Activated naive CD8-positive, alpha-beta T cell treated with anti-CD3 and anti-CD28 coated beads for 36 hours (primary cell): ENCODE results near the gene SPACDR. TPM values are rescaled to one million over a fixed set of nuclear protein-coding genes. Genes with fewer than 3 reads are reported as not detected.

Source experiments
- DNase-seq: peaks from one replicate; pipeline ENCODE4 v3.0.0; 2021
- H3K27ac Mint-ChIP-seq: one replicate; pipeline ENCODE4 v1.8.0; 2022; ENCODE audit warnings: mild to moderate bottlenecking, moderate library complexity, mixed read lengths
- H3K27me3 Mint-ChIP-seq: one replicate; pipeline ENCODE4 v1.8.0; 2022; ENCODE audit warnings: mild to moderate bottlenecking, mixed read lengths
- H3K36me3 Mint-ChIP-seq: one replicate; pipeline ENCODE4 v1.8.0; 2021; ENCODE audit warnings: mild to moderate bottlenecking, mixed read lengths
- H3K4me1 Mint-ChIP-seq: one replicate; pipeline ENCODE4 v1.8.0; 2021; ENCODE audit warnings: mixed read lengths
- H3K4me3 Mint-ChIP-seq: one replicate; pipeline ENCODE4 v1.8.0; 2022; ENCODE audit warnings: mild to moderate bottlenecking, moderate library complexity, mixed read lengths
- H3K9me3 Mint-ChIP-seq: one replicate; pipeline ENCODE4 v1.8.0; 2022; ENCODE audit warnings: mixed read lengths
- total RNA-seq, 2 experiments: library from RNA; stranded (reverse); gene quantifications; one replicate each; pipeline ENCODE4 v1.2.3, GENCODE V29; 2021

SPACDR gene
- total RNA-seq, 2 experiments from 2014 or later: 1.0 to 1.5 TPM

DNA sequence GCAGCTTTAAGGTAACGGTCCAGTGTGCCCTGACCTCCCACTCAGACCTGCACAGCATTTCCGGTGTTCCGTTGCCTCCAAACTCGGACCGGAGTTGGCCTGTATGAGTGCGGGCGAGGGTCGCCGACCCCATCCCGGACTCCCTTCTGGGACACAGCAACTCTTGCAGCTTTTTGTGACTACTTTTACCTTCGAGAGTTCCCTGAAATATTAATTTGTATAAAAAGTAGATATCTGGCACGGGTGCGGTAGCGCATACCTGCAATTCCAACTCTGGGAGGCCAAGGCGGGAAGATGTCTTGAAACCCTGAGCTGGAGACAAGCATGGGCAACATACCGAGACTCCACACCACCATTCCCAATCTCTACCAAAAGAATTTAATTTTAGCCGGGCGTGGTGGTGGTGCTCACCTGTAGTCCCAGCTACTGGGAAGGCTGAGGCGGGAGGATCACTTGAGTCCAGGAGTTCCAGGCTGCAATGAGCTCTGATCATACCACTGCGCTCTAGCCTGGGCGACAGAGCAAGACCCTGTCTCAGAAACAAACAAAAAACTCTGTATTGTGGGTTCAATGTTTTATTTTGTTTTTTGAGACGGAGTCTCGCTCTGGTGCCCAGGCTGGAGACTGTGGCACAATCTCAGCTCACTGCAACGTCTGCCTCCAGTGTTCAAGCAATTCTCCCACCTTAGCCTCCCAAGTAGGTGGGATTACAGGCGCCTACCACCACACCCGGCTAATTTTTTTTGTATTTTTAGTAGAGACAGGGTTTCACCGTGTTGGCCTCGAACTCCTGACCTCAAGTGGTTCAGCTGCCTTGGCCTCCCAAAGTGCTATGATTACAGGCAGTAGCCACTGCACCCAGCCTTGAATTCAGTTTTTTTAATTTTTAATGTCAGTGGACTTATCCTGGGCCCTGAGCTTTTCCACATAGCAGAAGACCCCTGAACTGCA lies 26.6 kb downstream of the SPACDR start:
- Mint-ChIP-seq H3K4me1 (peaks cover 30% of the 10 kb centered on the region), H3K27ac (no peak overlapping the region), H3K36me3 (peaks cover 32% of the 10 kb centered on the region), H3K9me3 (no peaks in the 10 kb centered on the region), H3K4me3 (peak overlapping the region; percentile 7), H3K27me3 (no peaks in the 10 kb centered on the region)
- DNase-seq: no peak

DNA sequence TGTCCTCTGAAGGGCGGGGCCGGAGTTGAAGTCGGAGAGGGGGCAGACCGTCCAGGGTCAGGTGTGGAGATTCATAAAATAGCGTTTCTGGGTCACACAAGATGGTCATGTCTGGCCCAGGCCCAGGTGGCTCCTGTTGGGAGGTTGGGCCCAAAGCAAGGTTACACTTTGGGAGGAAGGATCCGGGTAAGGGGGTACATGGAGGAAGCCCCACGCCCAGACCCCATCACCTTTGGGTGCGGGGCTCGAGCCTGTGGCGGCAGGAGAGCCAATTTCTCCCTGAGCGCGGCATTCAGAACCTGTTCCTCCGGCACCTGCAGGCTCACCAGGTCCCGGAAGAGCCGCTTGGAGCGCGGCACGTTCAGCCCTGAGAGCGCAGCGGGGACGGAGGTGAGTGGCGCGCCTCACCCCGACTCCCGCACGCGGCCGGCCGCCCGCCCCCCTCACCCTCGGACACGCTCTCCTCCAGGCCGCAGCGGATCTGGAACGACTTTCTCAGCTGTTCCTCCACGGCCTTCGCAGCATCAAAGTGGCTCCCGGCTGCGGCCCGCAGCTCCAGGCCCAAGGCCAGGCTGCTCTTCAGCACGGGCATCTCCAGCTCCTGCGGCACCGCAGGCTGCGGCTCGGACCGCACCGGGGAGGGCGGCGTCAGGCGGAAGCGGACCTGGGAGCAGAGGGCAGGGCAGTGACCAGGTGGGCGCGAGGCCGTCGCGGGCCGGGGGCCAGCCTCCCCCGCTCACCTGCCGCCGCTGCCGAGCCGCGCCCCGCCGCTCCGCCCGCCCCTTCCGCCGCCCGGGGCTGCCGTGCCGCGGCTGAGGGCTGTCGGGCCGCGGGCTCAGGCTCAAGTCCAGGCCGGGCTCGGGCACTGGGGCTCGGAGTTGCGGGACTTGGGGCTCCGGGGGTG lies 28.4 kb downstream of the SPACDR start:
- no peaks in the 10 kb centered on the region for H3K27me3 Mint-ChIP-seq
- H3K4me3 Mint-ChIP-seq: peak overlapping the region; percentile 90
- H3K4me1 Mint-ChIP-seq: peaks cover 43% of the 10 kb centered on the region
- no peaks in the 10 kb centered on the region for H3K9me3 Mint-ChIP-seq
- peak; percentile 55 for DNase-seq
- H3K36me3 Mint-ChIP-seq: peaks cover 45% of the 10 kb centered on the region
- H3K27ac Mint-ChIP-seq: peak overlapping the region; percentile 97

DNA sequence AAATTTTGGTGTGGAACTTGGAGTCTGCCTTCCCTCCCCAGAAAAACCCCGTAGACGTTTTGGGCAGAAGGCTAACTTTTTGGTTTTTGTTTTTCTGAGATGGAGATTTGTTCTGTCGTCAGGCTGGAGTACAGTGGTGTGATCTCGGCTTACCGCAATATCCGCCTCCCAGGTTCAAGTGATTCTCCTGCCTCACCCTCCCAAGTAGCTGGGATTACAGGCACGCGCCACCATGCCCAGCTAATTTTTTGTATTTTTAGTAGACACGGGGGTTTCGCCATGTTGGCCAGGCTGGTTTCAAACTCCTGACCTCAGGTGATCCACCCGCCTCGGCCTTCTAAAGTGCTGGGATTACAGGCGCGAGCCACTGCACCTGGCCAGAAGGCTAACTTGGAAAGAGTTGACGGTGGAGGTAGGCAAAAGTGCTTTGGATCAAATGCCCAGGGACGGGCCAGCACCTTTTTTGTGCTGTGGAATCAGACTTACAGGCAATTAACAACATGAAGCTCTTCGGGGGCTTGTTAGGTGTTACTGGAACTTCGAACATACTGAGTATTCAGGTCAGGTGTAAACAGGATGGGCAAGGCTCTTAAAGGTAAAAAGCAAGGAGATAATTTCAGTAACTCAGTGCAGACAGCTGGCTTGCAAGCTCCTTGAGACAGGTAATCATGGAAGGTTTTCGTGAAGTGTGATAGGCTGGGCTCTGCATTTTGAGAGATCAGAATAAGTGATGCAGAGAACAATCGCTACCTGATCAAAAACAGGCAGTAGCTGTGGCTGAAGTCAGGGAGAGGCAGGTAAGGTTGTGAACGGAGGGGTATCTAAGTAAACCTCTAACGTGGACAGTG lies 29.5 kb downstream of the SPACDR start:
- H3K36me3 Mint-ChIP-seq: peaks cover 52% of the 10 kb centered on the region
- H3K4me1 Mint-ChIP-seq: peaks cover 48% of the 10 kb centered on the region
- H3K27me3 Mint-ChIP-seq: peaks cover 3% of the 10 kb centered on the region
- H3K9me3 Mint-ChIP-seq: no peaks in the 10 kb centered on the region
- peak overlapping the region; percentile 87 for H3K27ac Mint-ChIP-seq
- H3K4me3 Mint-ChIP-seq: peak overlapping the region; percentile 84
- no peak for DNase-seq

DNA sequence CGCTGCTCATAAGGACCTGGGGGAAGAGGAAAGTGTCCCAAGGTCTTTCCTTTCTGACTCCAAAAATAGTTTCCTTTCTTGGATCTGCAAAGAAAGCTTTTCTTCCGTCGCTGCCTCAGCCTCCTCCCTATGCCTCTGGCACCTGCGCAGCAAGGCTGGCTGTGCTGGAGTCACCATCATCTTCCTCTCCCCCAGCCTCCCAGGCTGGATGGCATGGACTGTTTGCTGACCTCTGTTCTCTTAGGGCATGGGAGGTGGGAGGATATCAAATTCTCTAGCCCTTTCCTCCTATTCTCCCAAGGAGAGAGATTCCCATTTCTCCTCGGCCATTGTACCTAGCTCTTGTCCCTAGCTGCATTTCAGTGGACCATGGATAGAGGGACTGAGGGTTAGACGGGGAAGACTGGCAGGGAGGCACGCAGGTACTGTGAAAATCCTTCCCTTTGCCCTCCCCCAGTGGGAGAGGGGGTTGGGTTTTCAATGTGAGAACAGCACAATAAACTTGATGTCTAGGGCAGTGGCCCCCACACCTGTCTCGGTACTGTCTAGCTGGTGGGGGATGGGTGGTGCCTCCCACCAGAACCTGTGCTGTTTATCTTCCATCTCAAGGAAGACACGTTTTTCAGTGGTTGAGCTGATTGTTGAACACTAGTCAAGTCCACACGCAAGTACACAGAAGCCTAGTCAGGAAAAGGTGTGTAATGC lies 30.3 kb downstream of the SPACDR start:
- peak overlapping the region; percentile 84 for H3K4me3 Mint-ChIP-seq
- peak overlapping the region; percentile 87 for H3K27ac Mint-ChIP-seq
- H3K4me1 Mint-ChIP-seq: peaks cover 52% of the 10 kb centered on the region
- no peaks in the 10 kb centered on the region for H3K9me3 Mint-ChIP-seq
- peaks cover 8% of the 10 kb centered on the region for H3K27me3 Mint-ChIP-seq
- H3K36me3 Mint-ChIP-seq: peaks cover 56% of the 10 kb centered on the region
- DNase-seq: no peak

DNA sequence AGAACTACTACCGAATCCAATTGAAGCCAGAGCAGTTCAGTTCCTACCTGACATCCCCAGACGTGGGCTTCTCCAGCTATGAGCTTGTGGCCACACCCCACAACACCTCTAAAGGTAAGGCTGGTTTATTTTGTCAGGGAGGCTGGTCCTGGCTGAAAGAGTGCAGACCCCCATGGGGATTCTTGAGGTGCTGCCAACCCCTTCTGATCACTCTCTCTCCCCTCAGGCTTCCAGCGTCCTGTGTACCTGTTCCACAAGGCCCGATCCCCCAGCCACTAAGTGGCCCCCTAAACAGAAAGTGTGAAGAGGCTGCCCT lies 30.8 kb downstream of the SPACDR start:
- H3K27ac Mint-ChIP-seq: peak overlapping the region; percentile 87
- no peak for DNase-seq
- peaks cover 55% of the 10 kb centered on the region for H3K4me1 Mint-ChIP-seq
- peaks cover 60% of the 10 kb centered on the region for H3K36me3 Mint-ChIP-seq
- peaks cover 11% of the 10 kb centered on the region for H3K27me3 Mint-ChIP-seq
- H3K9me3 Mint-ChIP-seq: no peaks in the 10 kb centered on the region
- no peak overlapping the region for H3K4me3 Mint-ChIP-seq

DNA sequence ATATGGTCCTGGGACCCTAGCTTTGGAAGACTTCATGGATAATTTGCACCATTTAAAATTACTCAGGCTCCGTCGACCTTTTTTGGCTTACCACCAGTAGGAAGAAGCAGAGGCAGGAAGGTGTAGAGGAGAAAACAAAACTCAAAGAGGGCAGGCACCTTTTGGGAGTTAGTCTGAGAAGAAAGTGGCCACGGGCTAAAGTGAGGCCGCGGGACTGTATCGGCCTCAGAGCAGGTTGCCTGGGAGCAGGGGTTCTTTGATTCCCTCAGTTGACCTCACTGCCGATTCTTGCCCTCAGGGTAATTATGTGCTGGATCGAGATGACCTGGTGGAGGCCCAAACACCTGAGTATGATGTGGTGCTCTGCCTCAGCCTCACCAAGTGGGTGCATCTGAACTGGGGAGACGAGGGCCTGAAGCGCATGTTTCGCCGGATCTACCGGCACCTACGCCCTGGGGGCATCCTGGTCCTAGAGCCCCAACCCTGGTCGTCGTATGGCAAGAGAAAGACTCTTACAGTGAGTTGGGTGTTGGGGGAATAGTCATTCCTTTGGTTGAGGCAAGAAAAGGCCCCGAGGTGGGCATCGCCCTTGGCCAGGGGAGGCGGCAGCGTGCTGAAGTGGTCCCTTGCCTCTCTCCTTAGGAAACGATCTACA lies 31.3 kb downstream of the SPACDR start:
- H3K4me3 Mint-ChIP-seq: peak overlapping the region; percentile 93
- H3K27ac Mint-ChIP-seq: peak overlapping the region; percentile 95
- peaks cover 55% of the 10 kb centered on the region for H3K4me1 Mint-ChIP-seq
- no peak for DNase-seq
- no peaks in the 10 kb centered on the region for H3K9me3 Mint-ChIP-seq
- H3K27me3 Mint-ChIP-seq: peaks cover 11% of the 10 kb centered on the region
- peaks cover 64% of the 10 kb centered on the region for H3K36me3 Mint-ChIP-seq

DNA sequence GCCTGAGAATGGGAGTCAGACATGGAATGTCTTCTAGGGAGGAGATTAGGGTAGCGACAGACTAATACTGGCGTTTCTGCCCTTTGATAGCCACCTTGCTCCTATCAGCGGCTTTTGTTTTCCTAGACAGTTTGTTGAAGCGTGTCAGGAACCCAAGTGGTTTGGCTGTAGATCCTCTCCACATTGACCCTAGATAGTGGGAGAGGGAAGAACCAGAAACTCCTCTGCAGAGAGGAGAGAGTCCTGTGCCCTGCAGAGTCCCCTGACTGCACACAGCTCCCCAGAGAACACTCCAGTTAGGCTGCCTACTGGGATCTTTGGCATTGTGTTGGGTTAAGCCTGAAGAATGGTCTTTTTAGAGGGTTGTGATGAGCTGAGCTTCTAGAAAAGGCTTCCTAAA lies 32.0 kb downstream of the SPACDR start:
- peak overlapping the region; percentile 95 for H3K27ac Mint-ChIP-seq
- peaks cover 55% of the 10 kb centered on the region for H3K4me1 Mint-ChIP-seq
- H3K9me3 Mint-ChIP-seq: no peaks in the 10 kb centered on the region
- peak overlapping the region; percentile 93 for H3K4me3 Mint-ChIP-seq
- no peak for DNase-seq
- H3K36me3 Mint-ChIP-seq: peaks cover 65% of the 10 kb centered on the region
- H3K27me3 Mint-ChIP-seq: peaks cover 11% of the 10 kb centered on the region

DNA sequence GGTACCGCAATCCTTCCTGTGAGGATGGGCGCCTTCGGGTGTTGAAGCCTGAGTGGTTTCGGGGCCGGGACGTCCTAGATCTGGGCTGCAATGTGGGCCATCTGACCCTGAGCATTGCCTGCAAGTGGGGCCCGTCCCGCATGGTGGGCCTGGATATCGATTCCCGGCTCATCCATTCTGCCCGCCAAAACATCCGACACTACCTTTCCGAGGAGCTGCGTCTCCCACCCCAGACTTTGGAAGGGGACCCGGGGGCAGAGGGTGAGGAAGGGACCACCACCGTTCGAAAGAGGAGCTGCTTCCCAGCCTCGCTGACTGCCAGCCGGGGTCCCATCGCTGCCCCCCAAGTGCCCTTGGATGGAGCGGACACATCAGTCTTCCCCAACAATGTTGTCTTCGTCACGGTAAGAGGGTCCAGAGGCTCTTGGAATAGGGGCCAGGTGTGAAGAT lies 32.7 kb downstream of the SPACDR start:
- Mint-ChIP-seq H3K27ac (peak overlapping the region; percentile 95), H3K36me3 (peaks cover 64% of the 10 kb centered on the region), H3K27me3 (peaks cover 11% of the 10 kb centered on the region), H3K4me3 (peak overlapping the region; percentile 93), H3K9me3 (no peaks in the 10 kb centered on the region), H3K4me1 (peaks cover 55% of the 10 kb centered on the region)
- no peak for DNase-seq

DNA sequence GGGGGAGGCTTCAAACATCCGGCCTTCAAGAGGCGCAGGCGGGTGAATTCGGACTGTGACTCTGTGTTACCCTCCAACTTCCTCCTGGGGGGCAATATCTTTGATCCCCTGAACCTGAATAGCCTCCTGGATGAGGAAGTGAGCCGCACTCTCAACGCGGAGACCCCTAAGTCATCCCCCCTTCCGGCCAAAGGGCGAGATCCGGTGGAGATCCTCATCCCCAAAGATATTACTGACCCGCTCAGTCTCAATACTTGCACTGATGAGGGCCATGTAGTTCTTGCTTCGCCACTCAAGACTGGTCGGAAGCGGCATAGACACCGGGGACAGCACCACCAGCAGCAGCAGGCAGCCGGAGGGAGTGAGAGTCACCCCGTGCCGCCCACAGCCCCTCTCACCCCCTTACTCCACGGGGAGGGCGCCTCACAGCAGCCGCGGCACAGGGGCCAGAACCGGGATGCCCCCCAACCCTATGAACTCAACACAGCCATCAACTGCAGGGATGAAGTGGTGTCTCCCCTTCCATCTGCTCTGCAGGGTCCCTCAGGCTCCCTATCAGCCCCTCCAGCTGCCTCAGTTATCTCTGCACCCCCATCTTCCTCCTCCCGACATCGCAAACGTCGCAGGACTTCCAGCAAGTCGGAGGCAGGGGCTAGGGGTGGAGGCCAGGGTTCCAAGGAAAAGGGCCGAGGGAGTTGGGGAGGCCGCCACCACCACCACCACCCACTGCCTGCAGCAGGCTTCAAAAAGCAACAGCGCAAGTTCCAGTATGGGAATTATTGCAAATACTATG lies 33.4 kb downstream of the SPACDR start:
- Mint-ChIP-seq H3K4me3 (peak overlapping the region; percentile 93), H3K36me3 (peaks cover 63% of the 10 kb centered on the region), H3K4me1 (peaks cover 55% of the 10 kb centered on the region), H3K9me3 (no peaks in the 10 kb centered on the region), H3K27ac (peak overlapping the region; percentile 95), H3K27me3 (peaks cover 11% of the 10 kb centered on the region)
- peak; percentile 48 for DNase-seq

DNA sequence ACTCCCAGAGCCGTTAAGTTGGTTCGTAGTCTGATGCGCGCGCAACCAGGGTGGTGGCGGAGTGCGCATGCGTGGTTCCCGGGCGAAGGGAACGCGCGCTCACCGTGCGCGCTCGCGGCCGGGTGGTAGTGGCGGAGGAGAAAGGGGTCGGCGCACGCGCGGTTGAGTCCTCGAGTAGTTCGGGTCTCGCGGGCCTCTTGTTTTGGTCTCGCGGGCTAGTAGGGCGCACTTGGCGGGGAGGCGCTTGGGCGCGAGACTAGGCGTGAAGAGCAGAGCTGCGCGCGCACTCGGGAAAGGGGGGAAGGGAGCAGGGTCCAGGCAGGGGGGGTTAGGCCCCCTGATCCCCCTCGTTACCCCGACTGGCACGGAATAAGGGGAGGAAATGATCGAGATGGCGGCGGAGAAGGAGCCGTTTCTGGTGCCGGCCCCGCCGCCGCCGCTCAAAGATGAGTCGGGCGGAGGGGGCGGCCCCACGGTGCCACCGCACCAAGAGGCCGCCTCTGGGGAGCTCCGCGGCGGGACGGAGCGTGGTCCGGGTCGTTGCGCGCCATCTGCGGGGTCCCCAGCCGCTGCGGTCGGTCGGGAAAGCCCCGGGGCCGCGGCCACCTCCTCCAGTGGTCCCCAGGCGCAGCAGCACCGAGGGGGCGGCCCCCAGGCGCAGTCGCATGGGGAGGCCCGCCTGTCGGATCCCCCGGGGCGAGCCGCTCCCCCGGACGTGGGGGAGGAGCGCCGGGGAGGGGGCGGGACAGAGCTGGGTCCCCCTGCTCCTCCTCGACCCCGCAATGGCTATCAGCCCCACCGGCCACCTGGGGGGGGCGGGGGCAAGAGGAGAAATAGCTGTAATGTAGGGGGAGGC lies 34.2 kb downstream of the SPACDR start, which contains the start of gene MEPCE:
Gene MEPCE, plus strand, starts transcription at position 195 of the 856 bp plus-strand sequence. Its CDS starts 188 bp downstream, at position 383.
- Mint-ChIP-seq H3K27ac (peak within 1 kb of the TSS; percentile 99), H3K4me1 (peaks cover 50% of the 10 kb centered on the region), H3K36me3 (peaks cover 56% of the 10 kb centered on the region), H3K9me3 (no peaks in the 10 kb centered on the region), H3K4me3 (peak within 1 kb of the TSS; percentile 98), H3K27me3 (peaks cover 11% of the 10 kb centered on the region)
- peak; percentile 95 for DNase-seq

DNA sequence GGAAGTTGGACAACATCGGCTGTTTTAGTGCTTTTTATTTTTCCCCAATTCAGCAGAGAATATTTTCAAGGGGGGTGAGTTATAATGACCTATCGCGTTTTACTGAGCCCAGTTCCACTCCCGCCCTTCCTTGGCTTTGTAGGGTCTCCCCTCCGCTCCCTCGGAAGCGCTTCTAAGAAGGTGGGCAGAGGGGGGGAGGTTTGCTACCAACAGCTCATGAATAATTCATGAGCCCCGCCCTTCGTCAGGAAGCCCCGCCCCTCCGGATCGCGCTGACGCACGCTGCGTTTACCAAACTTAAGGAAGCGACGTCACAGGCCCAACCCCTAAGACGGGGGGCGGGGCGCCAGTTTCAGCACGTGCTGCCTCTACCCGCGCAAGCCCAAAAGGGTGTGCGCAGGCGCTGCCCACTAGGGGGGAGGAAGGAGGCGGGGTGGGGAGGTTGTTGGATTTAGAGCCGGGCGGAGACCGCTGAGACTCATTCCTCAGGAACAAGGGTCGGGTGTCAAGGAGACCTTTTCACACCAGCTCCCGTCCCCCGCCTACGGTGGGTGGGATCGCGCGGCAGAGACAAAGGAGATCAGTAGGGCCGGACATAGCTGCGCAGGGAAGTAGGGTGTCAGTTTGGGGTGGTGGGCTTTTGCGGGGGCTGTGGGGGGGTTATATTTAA lies 35.0 kb downstream of the SPACDR start:
- peaks cover 49% of the 10 kb centered on the region for H3K36me3 Mint-ChIP-seq
- no peaks in the 10 kb centered on the region for H3K9me3 Mint-ChIP-seq
- peak overlapping the region; percentile 98 for H3K4me3 Mint-ChIP-seq
- H3K27ac Mint-ChIP-seq: peak overlapping the region; percentile 99
- DNase-seq: peak; percentile 100
- H3K4me1 Mint-ChIP-seq: peaks cover 42% of the 10 kb centered on the region
- H3K27me3 Mint-ChIP-seq: peaks cover 11% of the 10 kb centered on the region
